ENCODE data around the gene PRKACB.
"Not testable (repeated sequence)": the region's sequence is repeated elsewhere in the genome, so short reads cannot be mapped to it uniquely, and the experiment has no call there.

PRKACB gene

DNA sequence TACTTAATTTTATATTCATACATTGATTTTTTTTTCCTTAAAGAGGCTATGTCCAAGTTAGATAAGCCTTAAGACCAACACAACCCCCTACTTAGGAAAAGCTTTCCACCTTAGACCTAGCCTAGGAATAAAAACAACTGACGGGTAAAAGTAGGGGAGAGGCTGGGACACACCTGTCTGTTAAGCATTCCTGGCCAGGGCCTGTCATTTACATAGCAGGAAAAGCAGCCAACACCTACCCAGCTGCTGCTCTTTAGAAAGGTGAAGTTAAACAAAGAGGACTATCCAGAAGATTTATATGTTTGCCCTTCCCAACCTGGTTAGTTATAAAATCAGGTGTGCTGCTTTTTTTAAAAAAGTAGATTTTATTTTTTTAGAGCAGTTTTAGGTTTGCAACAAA lies 128.3 kb downstream of the PRKACB start:
- DNase-seq, result peak; percentile 47 to 82 (median 59)

- no peak for DNase-seq
Measured at GRCh38 chr1:84277343-84278059, 133.4 kb downstream of the PRKACB start.

GRCh38 chr1:84278905-84279304 lies 134.8 kb downstream of the PRKACB start:
- no peak for DNase-seq

DNA sequence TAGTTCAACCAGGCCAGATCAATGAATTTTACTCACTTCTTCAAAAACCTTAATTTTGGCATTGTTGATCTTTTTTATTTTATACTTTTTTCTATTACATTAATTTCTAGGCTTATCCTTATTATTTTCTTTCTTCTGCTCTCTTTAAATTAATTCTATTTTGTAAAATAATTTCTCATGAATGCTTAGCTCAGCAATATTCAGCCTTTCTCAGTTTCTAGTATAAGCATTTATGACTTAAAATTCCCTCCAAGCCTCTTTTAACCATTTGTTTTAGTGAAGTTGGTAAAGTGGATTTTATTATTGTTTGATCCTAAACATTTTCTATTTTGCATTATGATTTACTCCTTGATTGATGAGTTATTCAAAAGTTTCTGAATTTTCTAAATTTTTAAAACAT lies 136.8 kb downstream of the PRKACB start:
- DNase-seq, result no peak

GRCh38 chr1:84282780-84283333 lies 138.8 kb downstream of the PRKACB start:
- no peak for DNase-seq

DNA sequence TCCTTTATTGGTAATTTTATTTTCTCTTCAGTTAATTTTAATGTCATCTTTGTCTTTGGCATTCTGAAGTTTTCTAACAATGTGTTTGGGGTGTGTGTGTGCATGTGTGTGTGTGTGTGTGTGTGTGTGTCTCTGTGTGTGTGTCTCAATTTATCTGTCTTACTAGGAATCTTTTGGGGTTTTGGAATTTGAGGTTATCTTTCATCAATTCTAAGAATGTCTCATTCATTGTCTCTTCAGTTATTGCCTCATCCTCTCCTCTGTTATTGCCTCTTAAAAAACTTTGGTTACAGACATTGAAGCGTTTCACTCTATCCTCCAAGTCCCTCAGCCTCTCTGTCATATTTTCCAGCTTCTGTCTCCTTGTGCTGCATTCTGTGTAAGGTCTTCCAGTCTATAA lies 139.3 kb downstream of the PRKACB start:
- DNase-seq, result no peak

GRCh38 chr1:84286071-84286470 lies 142.0 kb downstream of the PRKACB start:
- no peak for DNase-seq

GRCh38 chr1:84287389-84287788 lies 143.3 kb downstream of the PRKACB start:
- not testable (repeated sequence) for DNase-seq
